Loucy (cell line): ENCODE data around the gene PARD3B.

Experiments used
- CTCF ChIP-seq: fragments of 200-600 bp; sonication (generic); conservative IDR thresholded peaks from 2 replicates; pipeline ENCODE4 v1.5.1; 2014; ENCODE audit warnings: mild to moderate bottlenecking, antibody characterized with exemption, low read length
- EZH2phosphoT487 ChIP-seq: fragments of 200-600 bp; IDR thresholded peaks from 2 replicates; pipeline ENCODE4 v1.6.1; 2018; ENCODE audit warnings: antibody characterized with exemption, mild to moderate bottlenecking, moderate library complexity, borderline replicate concordance

DNA sequence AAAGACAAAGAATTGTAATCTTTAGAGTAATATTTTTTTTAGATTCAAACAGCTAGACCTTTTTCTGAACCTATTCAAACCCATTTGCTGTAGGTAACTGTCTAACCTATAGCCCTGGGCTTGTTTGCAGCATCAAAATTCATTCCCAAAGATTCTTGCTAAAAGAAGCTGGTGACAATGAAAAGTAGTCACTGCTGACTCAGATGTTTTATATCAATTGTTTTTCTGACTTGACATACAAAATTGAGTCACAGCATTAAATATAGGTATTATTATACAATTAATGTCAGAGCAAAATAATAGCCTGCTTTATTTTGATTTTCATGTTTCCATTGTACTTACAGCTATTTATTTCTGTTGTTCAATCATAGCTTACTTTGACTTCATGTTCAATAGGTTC, 816.7 kb downstream of the PARD3B start:
- no peak for TF ChIP-seq EZH2phosphoT487
- no peak for TF ChIP-seq CTCF
